MCF 10A (cell line): Measurements from ENCODE around the gene PEMT. TPM values are rescaled to one million over a fixed set of nuclear protein-coding genes. Genes with fewer than 3 reads are reported as not detected.
A peak's percentile ranks its signal among the peaks of the same experiment; 100 is the strongest.

Source experiments
- BruUV-seq: library from RNA; stranded (reverse); fragments of 400-500 nt; replicated peaks from 2 replicates; lab custom pipeline; 2021; lab: Mats Ljungman, UMichigan
- CTCF ChIA-PET: fragments of 300-600 bp; sonication (Branson Sonifier 250); formaldehyde crosslinking; extraction: SDS; loops from one replicate; lab custom pipeline; 2021; ENCODE audit warnings: antibody characterized with exemption, inconsistent platforms; lab: Yijun Ruan, JAX
- POLR2A ChIA-PET: fragments of 300-600, 350-650 bp; sonication (Branson Sonifier 250); formaldehyde crosslinking; extraction: SDS; loops from one replicate; lab custom pipeline; 2020; ENCODE audit warnings: antibody characterized with exemption, inconsistent platforms; lab: Yijun Ruan, JAX
- DNase-seq: peaks from one replicate; pipeline ENCODE4 v3.0.0-alpha.2; 2018; ENCODE audit not compliant: unreplicated experiment
- H3K27ac Mint-ChIP-seq: one replicate; pipeline ENCODE4 v1.8.0; 2022; ENCODE audit warnings: mild to moderate bottlenecking, low read depth, mixed read lengths; ENCODE audit not compliant: unreplicated experiment
- H3K27me3 Mint-ChIP-seq: one replicate; pipeline ENCODE4 v1.8.0; 2022; ENCODE audit warnings: mixed read lengths; ENCODE audit not compliant: insufficient read depth, unreplicated experiment
- H3K36me3 Mint-ChIP-seq: one replicate; pipeline ENCODE4 v1.8.0; 2022; ENCODE audit warnings: mild to moderate bottlenecking, moderate library complexity, mixed read lengths; ENCODE audit not compliant: insufficient read depth, unreplicated experiment
- H3K4me1 Mint-ChIP-seq: one replicate; pipeline ENCODE4 v1.8.0; 2022; ENCODE audit warnings: mixed read lengths; ENCODE audit not compliant: insufficient read depth, unreplicated experiment
- H3K4me3 Mint-ChIP-seq: one replicate; pipeline ENCODE4 v1.8.0; 2022; ENCODE audit warnings: mild to moderate bottlenecking, moderate library complexity, mixed read lengths; ENCODE audit not compliant: unreplicated experiment
- H3K9me3 Mint-ChIP-seq: one replicate; pipeline ENCODE4 v1.8.0; 2022; ENCODE audit warnings: mixed read lengths; ENCODE audit not compliant: unreplicated experiment
- intact Hi-C: fragments of 100-400 bp; cut with micrococcal nuclease; formaldehyde crosslinking; loops from 2 replicates; pipeline ENCODE4 v1.14.1; 2022
- total RNA-seq: library from RNA; stranded (reverse); gene quantifications from 2 replicates; pipeline ENCODE4 v1.2.3, GENCODE V29; 2022
- TF ChIP-seq, protein P1 (sequence below): fragments of 200-600 bp; IDR thresholded peaks from one replicate; pipeline ENCODE4 v1.8.0; 2022; ENCODE audit warnings: antibody characterized with exemption, mild to moderate bottlenecking; ENCODE audit not compliant: unreplicated experiment

Gene PEMT
- total RNA-seq, 1 experiment from 2014 or later, result 49.8 TPM

DNA sequence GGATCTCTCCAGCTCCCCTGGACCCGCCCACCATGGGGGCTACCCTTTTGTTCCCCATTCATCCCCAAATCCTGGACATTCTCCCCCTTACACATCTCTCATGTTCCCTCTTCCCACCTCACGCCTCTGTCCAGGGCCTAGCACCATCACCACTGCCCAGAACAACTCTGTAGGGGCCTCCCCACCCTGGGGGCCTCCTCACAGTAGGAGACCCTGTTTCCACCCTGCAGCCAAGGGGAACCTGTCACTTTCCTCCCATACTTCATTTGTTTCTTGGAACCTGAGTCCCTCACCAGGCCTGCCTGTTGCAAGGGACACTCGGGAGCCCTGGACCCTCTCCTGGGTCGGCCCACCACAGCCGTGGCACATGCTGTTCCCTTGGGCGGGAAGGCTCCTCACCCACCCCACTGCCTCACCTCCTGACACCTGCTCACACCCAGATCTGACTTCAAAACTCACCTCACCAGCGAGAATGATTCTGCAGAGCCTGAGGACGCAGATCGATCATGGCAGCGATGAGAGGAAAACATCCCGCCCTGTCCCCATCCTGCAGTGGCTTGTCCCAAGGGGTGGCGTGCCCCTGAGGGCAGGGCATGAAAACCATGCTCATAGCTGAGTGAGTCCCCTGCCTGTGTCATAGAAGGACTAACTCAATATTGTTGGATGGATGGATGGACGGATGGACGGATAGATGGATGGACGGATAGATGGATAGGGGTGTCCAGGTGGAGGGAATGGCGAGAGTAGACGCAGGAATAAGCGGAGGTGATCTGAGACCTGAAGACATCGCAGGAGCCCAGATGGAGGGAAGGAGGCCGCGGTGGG is 88.6 kb downstream of the PEMT start:
- Mint-ChIP-seq H3K27me3 (peaks cover 13% of the 10 kb centered on the region), H3K36me3 (no peaks in the 10 kb centered on the region), H3K4me3 (no peak overlapping the region), H3K9me3 (no peaks in the 10 kb centered on the region), H3K4me1 (no peaks in the 10 kb centered on the region), H3K27ac (peak overlapping the region; percentile 7)
- TF ChIP-seq, protein P1, sequence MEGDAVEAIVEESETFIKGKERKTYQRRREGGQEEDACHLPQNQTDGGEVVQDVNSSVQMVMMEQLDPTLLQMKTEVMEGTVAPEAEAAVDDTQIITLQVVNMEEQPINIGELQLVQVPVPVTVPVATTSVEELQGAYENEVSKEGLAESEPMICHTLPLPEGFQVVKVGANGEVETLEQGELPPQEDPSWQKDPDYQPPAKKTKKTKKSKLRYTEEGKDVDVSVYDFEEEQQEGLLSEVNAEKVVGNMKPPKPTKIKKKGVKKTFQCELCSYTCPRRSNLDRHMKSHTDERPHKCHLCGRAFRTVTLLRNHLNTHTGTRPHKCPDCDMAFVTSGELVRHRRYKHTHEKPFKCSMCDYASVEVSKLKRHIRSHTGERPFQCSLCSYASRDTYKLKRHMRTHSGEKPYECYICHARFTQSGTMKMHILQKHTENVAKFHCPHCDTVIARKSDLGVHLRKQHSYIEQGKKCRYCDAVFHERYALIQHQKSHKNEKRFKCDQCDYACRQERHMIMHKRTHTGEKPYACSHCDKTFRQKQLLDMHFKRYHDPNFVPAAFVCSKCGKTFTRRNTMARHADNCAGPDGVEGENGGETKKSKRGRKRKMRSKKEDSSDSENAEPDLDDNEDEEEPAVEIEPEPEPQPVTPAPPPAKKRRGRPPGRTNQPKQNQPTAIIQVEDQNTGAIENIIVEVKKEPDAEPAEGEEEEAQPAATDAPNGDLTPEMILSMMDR, result no peak
- intact Hi-C loops, result no loop called here
- ChIA-PET CTCF (no interaction called here), POLR2A (no interaction called here)
- DNase-seq, result no peak
- no TSS peak for BruUV-seq

- Mint-ChIP-seq H3K27ac (no peak overlapping the region), H3K4me3 (no peak overlapping the region), H3K36me3 (no peaks in the 10 kb centered on the region), H3K4me1 (no peaks in the 10 kb centered on the region), H3K27me3 (peaks cover 13% of the 10 kb centered on the region), H3K9me3 (no peaks in the 10 kb centered on the region)
- POLR2A ChIA-PET, result no interaction called here
- no peak for DNase-seq
- intact Hi-C loops, result no loop called here
- no TSS peak for BruUV-seq
- TF ChIP-seq, protein P1, result no peak
- CTCF ChIA-PET, result no interaction called here
Observed at GRCh38 chr17:17500999-17501605, 90.4 kb downstream of the PEMT start.

- ChIA-PET POLR2A (no interaction called here), CTCF (no interaction called here)
- intact Hi-C loops, result no loop called here
- Mint-ChIP-seq H3K27ac (no peak overlapping the region), H3K4me3 (no peak overlapping the region), H3K9me3 (no peaks in the 10 kb centered on the region), H3K27me3 (peaks cover 13% of the 10 kb centered on the region), H3K4me1 (no peaks in the 10 kb centered on the region), H3K36me3 (no peaks in the 10 kb centered on the region)
- no TSS peak for BruUV-seq
- DNase-seq, result no peak
- TF ChIP-seq, protein P1, result no peak
Observed at GRCh38 chr17:17499402-17500145, 91.9 kb downstream of the PEMT start.
